Measurements from ENCODE around the gene PDCD4. TPM values are rescaled to one million over a fixed set of nuclear protein-coding genes. Genes with fewer than 3 reads are reported as not detected.

The PDCD4 gene
- total and polyA plus RNA-seq, 2 of the 13 experiments (the other 11 are each of a cell fraction or from before 2014, with no cell fraction given), result 22.8 to 56.2 TPM

DNA sequence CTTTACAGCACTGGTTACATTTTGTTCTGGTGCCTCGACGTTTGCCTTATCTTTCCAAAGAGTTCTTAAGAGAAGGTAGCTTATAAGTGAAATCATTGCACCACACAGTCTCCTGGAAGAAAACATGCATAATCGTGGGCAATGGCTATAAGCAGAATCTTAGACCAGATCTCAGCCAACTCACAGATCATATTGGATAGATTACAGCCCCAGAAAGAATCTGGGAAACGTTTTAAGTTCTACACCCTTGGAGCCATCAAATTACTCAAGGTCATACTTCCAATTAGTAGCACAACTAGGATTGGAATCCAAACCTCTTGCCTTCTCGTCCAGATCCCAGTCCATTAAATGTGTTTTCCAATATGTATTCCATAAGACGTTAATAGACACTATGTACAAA is 8.8 kb upstream of the PDCD4 start (continued):
- TF ChIP-seq ZBTB1 (CRISPR knock-in tag; IDR thresholded peaks at IDR 0.05; ENCODE audit: borderline replicate concordance), result no peak
- no peak for TF ChIP-seq NFE2L1 (CRISPR knock-in tag; IDR thresholded peaks at IDR 0.05; ENCODE audit: borderline replicate concordance)
- TF ChIP-seq MEIS2 (CRISPR knock-in tag; IDR thresholded peaks at IDR 0.05), result no peak
- TF ChIP-seq RFX5 (IDR thresholded peaks at IDR 0.05; ENCODE audit: low read depth, low read length), result no peak
- no peak for TF ChIP-seq CC2D1A (CRISPR knock-in tag; IDR thresholded peaks at IDR 0.05)
- no peak for TF ChIP-seq ZNF512 (CRISPR knock-in tag; IDR thresholded peaks at IDR 0.05)
- no peak for TF ChIP-seq PHB2 (IDR thresholded peaks at IDR 0.05; ENCODE audit: partially characterized antibody)
- no peak for TF ChIP-seq BCL6 (CRISPR knock-in tag; IDR thresholded peaks at IDR 0.05)
- no peak for TF ChIP-seq ESRRA (CRISPR knock-in tag; IDR thresholded peaks at IDR 0.05; ENCODE audit: low read depth)
- TF ChIP-seq, protein P1, sequence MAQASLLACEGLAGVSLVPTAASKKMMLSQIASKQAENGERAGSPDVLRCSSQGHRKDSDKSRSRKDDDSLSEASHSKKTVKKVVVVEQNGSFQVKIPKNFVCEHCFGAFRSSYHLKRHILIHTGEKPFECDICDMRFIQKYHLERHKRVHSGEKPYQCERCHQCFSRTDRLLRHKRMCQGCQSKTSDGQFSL (CRISPR knock-in tag; IDR thresholded peaks at IDR 0.05), result no peak
- no peak for TF ChIP-seq POGK (CRISPR knock-in tag; conservative IDR thresholded peaks at IDR 0.05)
- TF ChIP-seq ZNF614 (CRISPR knock-in tag; IDR thresholded peaks at IDR 0.05; ENCODE audit: borderline replicate concordance), result no peak
